Naive thymus-derived CD4-positive, alpha-beta T cell (primary cell): ENCODE data around the gene GLIS1. TPM values are rescaled to one million over a fixed set of nuclear protein-coding genes. Genes with fewer than 3 reads are reported as not detected.

ENCODE experiments used
- ATAC-seq: fragments of 150-1000 bp; cut with Tn5 transposase; 2 replicates; pipeline ENCODE4 v1.10.0; 2021; ENCODE audit warnings: mild to moderate bottlenecking, moderate library complexity
- CTCF ChIA-PET: fragments of 350-600 bp; sonication (Branson Sonifier 250); formaldehyde crosslinking; loops from one replicate; lab custom pipeline; 2021; ENCODE audit warnings: antibody characterized with exemption; lab: Charles Lee
- POLR2A ChIA-PET: fragments of 350-600 bp; sonication (Branson Sonifier 250); formaldehyde crosslinking; loops from one replicate; lab custom pipeline; 2021; ENCODE audit warnings: antibody characterized with exemption, inconsistent platforms; lab: Charles Lee
- DNase-seq, 9 donors: peaks; one replicate each; pipeline versions ENCODE4 v3.0.0 to v3.0.0-alpha.2; 2020 to 2022; ENCODE audit warnings: mixed read lengths in 1 of 9
- H3K27ac ChIP-seq: one replicate; pipeline ENCODE4 v1.7.0; 2013; ENCODE audit warnings: mild to moderate bottlenecking, low read depth, low read length, moderate library complexity
- H3K27me3 ChIP-seq, 2 donors: one replicate each; pipeline ENCODE4 v1.7.0; 2013; ENCODE audit warnings: low read length in 2 of 2, mild to moderate bottlenecking in 2 of 2, moderate library complexity in 2 of 2; ENCODE audit not compliant: control insufficient read depth in 2 of 2, insufficient read depth in 2 of 2
- H3K36me3 ChIP-seq, 3 experiments: 1 replicate in 2 of 3; 2 replicates in 1 of 3; pipeline ENCODE4 v1.7.0; 2013; ENCODE audit warnings: low read length in 3 of 3, mild to moderate bottlenecking in 3 of 3, moderate library complexity in 1 of 3; ENCODE audit not compliant: insufficient read depth in 3 of 3, control insufficient read depth in 2 of 3
- H3K4me1 ChIP-seq, 2 donors: one replicate each; pipeline ENCODE4 v1.7.0; 2013; ENCODE audit warnings: low read length in 2 of 2, mild to moderate bottlenecking in 2 of 2, moderate library complexity in 1 of 2; ENCODE audit not compliant: control insufficient read depth in 2 of 2, insufficient read depth in 2 of 2
- H3K4me3 ChIP-seq: 2 replicates; pipeline ENCODE4 v1.7.0; 2013; ENCODE audit warnings: mild to moderate bottlenecking, low read length
- H3K9me3 ChIP-seq, 3 experiments: 1 replicate in 2 of 3; 2 replicates in 1 of 3; pipeline ENCODE4 v1.7.0; 2013; ENCODE audit warnings: low read length in 3 of 3; ENCODE audit not compliant: control insufficient read depth in 2 of 3
- H3K27ac Mint-ChIP-seq, 9 donors: one replicate each; pipeline ENCODE4 v1.8.0; 2020 to 2022; ENCODE audit warnings: mixed read lengths in 9 of 9, mild to moderate bottlenecking in 8 of 9, moderate library complexity in 5 of 9, inconsistent platforms in 2 of 9
- H3K27me3 Mint-ChIP-seq, 5 donors: one replicate each; pipeline ENCODE4 v1.8.0; 2021 to 2022; ENCODE audit warnings: mixed read lengths in 5 of 5, mild to moderate bottlenecking in 1 of 5
- H3K36me3 Mint-ChIP-seq, 5 donors: one replicate each; pipeline ENCODE4 v1.8.0; 2020 to 2022; ENCODE audit warnings: mixed read lengths in 5 of 5, mild to moderate bottlenecking in 3 of 5, inconsistent platforms in 1 of 5
- H3K4me1 Mint-ChIP-seq, 7 donors: one replicate each; pipeline ENCODE4 v1.8.0; 2020 to 2022; ENCODE audit warnings: mixed read lengths in 7 of 7, mild to moderate bottlenecking in 3 of 7, inconsistent platforms in 1 of 7
- H3K4me3 Mint-ChIP-seq, 10 donors: one replicate each; pipeline ENCODE4 v1.8.0; 2020 to 2022; ENCODE audit warnings: mild to moderate bottlenecking in 10 of 10, mixed read lengths in 10 of 10, moderate library complexity in 6 of 10, inconsistent platforms in 2 of 10
- H3K9me3 Mint-ChIP-seq, 11 donors: one replicate each; pipeline ENCODE4 v1.8.0; 2020 to 2022; ENCODE audit warnings: mixed read lengths in 11 of 11, mild to moderate bottlenecking in 4 of 11, inconsistent platforms in 1 of 11, moderate library complexity in 1 of 11
- intact Hi-C, 2 donors: fragments of 100-400 bp; cut with micrococcal nuclease; formaldehyde crosslinking; loops; one replicate each; pipeline ENCODE4 v1.15.1; 2023
- polyA plus RNA-seq, 2 donors: library from polyadenylated mRNA; unstranded; fragments of 300-500 nt; fragmentation: Illumina TruSeq; gene quantifications; one replicate each; pipeline ENCODE4 v1.2.3, GENCODE V29; 2021
- total RNA-seq, 6 experiments: library from RNA in 5 of 6; stranded (reverse) in 5 of 6; gene quantifications; 1 replicate in 5 of 6; 2 replicates in 1 of 6; pipeline ENCODE4 v1.2.3 and lab custom pipeline; 2021 to 2026

The GLIS1 gene
- total and polyA plus RNA-seq, 7 experiments from 2014 or later, result not detected

DNA sequence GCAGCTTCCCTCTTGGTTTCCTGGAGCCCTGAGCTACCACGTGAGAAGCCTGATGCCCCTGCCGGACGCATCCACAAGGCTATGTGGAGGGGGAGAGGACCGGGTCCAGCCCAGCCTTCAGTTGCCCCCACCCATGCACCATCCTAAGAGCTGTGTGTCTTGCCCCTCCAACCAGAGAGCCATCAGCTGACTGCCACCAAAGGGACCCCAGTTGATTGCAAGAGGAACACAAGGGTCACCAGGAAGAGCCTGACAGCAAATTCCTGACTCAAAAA, 81.5 kb downstream of the GLIS1 start:
- DNase-seq, result no peak
- CTCF ChIA-PET, result no interaction called here
- ATAC-seq, result no peak
- Mint-ChIP-seq H3K4me3 (no peak overlapping the region), H3K9me3 (no peaks in the 10 kb centered on the region), H3K4me1 (peaks cover 0 to 3% (median 0%) of the 10 kb centered on the region in 7 donors), H3K27ac (no peak overlapping the region), H3K36me3 (no peaks in the 10 kb centered on the region), H3K27me3 (peaks cover 4 to 12% (median 11%) of the 10 kb centered on the region in 5 donors)
- Histone ChIP-seq H3K27ac (no peak overlapping the region), H3K4me1 (no peaks in the 10 kb centered on the region), H3K4me3 (no peak overlapping the region), H3K9me3 (no peaks in the 10 kb centered on the region), H3K27me3 (no peaks in the 10 kb centered on the region), H3K36me3 (no peaks in the 10 kb centered on the region)
- intact Hi-C loops, result no loop called here
- POLR2A ChIA-PET, result no interaction called here

DNA sequence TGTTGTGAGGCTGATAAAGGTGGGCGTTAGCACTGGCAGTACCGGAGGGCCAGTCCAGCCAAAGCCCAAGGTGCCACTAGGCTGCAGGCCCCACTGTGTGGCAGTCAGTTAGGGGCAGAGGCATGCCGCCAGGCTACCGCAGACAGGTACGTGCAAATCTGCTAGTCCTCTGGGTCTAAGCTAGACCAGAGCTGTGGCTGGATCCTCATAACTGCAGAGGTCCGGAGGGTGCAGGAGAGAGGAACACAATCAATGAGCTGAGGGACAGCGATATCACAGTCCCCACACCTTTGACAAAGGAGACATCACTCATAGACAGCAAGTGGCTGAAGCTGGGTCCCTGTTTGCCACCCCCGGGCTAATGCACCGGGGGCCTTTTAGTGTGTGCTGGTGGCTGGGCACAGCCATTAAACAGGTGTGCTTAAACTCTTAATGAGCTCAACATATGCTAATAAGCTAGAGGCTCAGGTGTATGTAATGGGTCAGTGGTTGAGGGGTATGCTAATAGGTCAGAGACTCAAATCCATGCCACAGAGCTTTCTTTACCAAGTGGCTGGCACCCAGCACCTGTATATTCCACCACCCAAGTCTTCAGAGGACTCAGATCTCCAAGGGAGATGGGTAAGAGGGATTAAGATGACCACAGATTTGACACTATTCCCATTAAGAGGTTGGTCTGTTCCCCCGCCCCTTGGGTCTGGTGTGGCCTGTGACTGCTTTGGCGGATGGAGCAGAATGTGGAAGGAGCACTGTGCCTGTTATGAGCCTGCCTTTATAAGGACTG, 82.0 kb downstream of the GLIS1 start:
- intact Hi-C loops, result no loop called here
- Histone ChIP-seq H3K27me3 (no peaks in the 10 kb centered on the region), H3K4me1 (no peaks in the 10 kb centered on the region), H3K27ac (no peak overlapping the region), H3K4me3 (no peak overlapping the region), H3K9me3 (no peaks in the 10 kb centered on the region), H3K36me3 (no peaks in the 10 kb centered on the region)
- DNase-seq, result no peak
- ChIA-PET CTCF (no interaction called here), POLR2A (no interaction called here)
- Mint-ChIP-seq H3K27me3 (peaks cover 4 to 12% (median 11%) of the 10 kb centered on the region in 5 donors), H3K9me3 (no peaks in the 10 kb centered on the region), H3K27ac (no peak overlapping the region), H3K36me3 (no peaks in the 10 kb centered on the region), H3K4me3 (no peak overlapping the region), H3K4me1 (peaks cover 0 to 3% (median 0%) of the 10 kb centered on the region in 7 donors)
- no peak for ATAC-seq

DNA sequence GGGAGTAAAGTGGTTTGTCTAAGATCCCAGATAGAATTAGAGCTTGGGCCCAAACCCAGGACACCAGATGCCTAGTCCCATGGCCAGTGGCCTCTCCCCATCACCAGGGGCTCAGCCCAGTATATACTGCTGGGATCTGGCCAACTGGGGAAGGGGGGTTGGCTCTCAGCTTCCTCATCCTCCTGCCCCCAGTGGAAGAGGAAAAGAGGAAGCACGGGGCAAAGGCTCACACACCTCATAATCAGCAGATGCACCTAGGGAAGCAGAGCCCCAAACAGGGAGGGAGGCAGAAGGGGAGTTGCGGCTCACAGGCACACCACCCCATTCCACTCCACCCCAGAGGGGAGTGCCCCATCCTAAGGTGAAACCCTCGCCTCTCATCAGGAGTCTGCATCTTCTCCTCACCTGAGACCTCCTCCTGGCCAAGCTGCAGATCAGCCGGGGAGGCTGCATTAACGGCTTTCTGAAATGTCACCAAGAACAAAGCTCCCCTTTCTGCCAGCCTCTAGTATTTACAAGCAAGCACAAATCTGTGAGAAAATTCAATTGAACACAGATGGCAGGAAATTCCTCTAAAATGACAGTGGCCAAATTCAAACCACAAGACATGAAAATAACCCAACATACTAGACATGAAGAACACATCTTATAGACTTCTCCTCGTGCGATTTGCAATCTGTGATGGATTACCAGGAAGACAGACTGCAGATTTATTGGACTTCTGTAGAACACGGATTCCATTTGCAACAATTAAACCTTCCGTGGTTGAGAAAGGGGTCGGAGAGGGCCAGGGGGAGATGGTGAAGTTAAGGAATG, 82.8 kb downstream of the GLIS1 start:
- no peak for ATAC-seq
- H3K9me3 ChIP-seq, result no peaks in the 10 kb centered on the region

DNA sequence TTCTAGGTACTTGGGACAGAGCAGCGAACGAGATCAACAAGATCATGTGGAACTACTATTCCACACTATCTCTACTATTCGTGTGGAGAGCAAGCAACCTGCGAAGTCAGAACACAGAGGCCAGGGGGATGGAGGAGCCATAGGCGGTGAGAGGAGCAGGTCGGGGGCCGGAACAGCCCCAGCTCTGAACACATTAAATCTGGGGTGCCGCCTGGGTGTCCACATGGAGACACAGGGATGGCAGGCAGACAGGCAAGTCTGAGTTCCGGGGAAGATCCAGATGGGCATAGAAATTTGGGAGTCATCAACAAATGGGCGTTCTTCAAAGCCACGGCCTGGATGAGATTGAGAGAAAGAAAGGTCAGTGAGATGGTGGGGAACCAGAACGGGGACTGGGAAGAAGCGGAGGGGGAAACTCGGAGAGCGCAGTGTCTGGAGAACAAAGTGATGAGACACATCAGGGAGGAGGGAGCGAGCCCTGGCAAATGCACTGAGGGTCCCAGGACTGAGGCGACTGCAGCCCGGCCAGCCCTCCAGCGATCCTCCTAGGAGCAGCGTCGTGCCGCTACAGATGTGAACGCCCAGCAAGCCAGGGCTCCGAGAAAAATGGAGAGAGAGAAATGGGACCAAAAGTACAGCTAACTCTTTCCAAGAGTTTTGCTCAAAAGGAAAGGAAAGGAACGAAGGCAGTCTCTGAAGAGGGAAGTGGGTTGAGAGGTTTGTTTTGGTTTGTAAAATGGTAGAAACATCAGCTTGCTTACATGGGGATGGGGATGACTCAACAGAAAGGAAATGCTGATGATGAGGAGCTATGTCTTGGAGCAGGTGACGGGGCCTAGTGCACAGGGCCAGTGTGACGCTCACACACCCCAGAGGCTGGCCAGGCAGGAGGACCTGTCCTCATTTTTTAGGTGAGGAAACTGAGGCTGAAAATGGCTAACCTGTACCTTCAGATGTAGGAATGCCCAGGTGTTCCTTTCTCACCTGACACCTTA, 84.5 kb downstream of the GLIS1 start:
- Mint-ChIP-seq H3K9me3 (no peaks in the 10 kb centered on the region), H3K4me1 (peaks cover 0 to 3% (median 0%) of the 10 kb centered on the region in 7 donors), H3K36me3 (no peaks in the 10 kb centered on the region), H3K4me3 (no peak overlapping the region), H3K27me3 (peaks cover 4 to 17% (median 11%) of the 10 kb centered on the region in 5 donors), H3K27ac (no peak overlapping the region)
- DNase-seq (no peak), ATAC-seq (no peak)
- POLR2A ChIA-PET, result no interaction called here
- intact Hi-C loops, result no loop called here
- H3K36me3 ChIP-seq, result no peaks in the 10 kb centered on the region
- no peaks in the 10 kb centered on the region for H3K4me1 ChIP-seq
- no peaks in the 10 kb centered on the region for H3K27me3 ChIP-seq
- CTCF ChIA-PET, result no interaction called here
- H3K4me3 ChIP-seq, result no peak overlapping the region
- H3K27ac ChIP-seq, result no peak overlapping the region
- no peaks in the 10 kb centered on the region for H3K9me3 ChIP-seq

More for the DNA sequence above, 82.8 kb downstream of the GLIS1 start:
- CTCF ChIA-PET, result no interaction called here
- POLR2A ChIA-PET, result no interaction called here
- Histone ChIP-seq H3K27ac (no peak overlapping the region), H3K36me3 (no peaks in the 10 kb centered on the region), H3K4me1 (no peaks in the 10 kb centered on the region), H3K27me3 (no peaks in the 10 kb centered on the region), H3K4me3 (no peak overlapping the region)
- no peak overlapping the region for H3K4me3 Mint-ChIP-seq
- intact Hi-C loops, result no loop called here
- peaks cover 0 to 3% (median 0%) of the 10 kb centered on the region in 7 donors for H3K4me1 Mint-ChIP-seq
- no peak for DNase-seq
- peaks cover 4 to 12% (median 11%) of the 10 kb centered on the region in 5 donors for H3K27me3 Mint-ChIP-seq
- no peak overlapping the region for H3K27ac Mint-ChIP-seq
- no peaks in the 10 kb centered on the region for H3K36me3 Mint-ChIP-seq
- H3K9me3 Mint-ChIP-seq, result no peaks in the 10 kb centered on the region

DNA sequence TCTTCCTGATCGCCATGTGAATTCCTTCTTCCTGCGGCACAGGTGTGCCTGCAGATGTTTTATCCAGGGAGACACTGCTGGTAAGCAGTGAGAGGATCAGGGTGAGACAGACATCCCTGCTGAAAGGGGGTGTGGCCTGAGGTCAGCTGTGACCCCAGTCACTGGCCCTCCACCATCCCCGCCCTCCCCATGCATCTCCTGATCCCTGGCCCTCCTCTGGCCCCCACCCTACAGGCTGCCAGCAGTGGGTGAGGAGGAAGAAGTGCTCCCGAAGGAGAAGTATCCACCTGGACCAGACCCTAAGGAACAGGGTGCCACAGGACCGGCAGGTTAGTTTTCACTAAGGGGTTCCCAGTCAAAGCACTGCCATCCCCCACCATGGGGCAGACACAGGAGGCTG, 85.3 kb downstream of the GLIS1 start:
- H3K27ac Mint-ChIP-seq, result no peak overlapping the region
- H3K4me3 Mint-ChIP-seq, result no peak overlapping the region
- CTCF ChIA-PET, result no interaction called here
- H3K4me3 ChIP-seq, result no peak overlapping the region
- H3K36me3 ChIP-seq, result no peaks in the 10 kb centered on the region
- no peak for ATAC-seq
- H3K9me3 ChIP-seq, result no peaks in the 10 kb centered on the region
- H3K36me3 Mint-ChIP-seq, result no peaks in the 10 kb centered on the region
- no peaks in the 10 kb centered on the region for H3K9me3 Mint-ChIP-seq
- H3K4me1 ChIP-seq, result no peaks in the 10 kb centered on the region
- H3K27me3 ChIP-seq, result no peaks in the 10 kb centered on the region
- POLR2A ChIA-PET, result no interaction called here
- H3K27me3 Mint-ChIP-seq, result peaks cover 4 to 17% (median 11%) of the 10 kb centered on the region in 5 donors
- intact Hi-C loops, result no loop called here
- H3K4me1 Mint-ChIP-seq, result peaks cover 0 to 3% (median 0%) of the 10 kb centered on the region in 7 donors
- DNase-seq, result no peak
- H3K27ac ChIP-seq, result no peak overlapping the region

DNA sequence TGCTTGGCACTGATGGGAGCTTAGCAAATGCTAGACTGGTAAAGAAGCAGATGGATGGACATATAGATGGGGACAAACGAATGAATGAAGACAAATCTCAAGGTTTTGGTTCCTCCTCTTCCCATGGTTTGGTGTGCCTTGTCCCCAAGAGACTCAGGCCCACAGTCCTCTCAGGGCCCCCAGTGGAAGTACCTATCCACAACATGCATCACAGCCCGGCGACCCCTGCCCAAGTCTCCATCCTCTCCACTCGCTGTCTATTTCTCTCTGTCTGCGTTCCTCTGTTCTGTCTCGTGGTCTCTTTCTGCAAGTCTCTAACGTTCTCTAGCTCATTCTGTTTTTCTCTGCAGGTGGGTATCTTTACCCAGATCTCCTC, 85.8 kb downstream of the GLIS1 start:
- intact Hi-C loops, result no loop called here
- ChIA-PET POLR2A (no interaction called here), CTCF (no interaction called here)
- no peaks in the 10 kb centered on the region for H3K36me3 Mint-ChIP-seq
- no peaks in the 10 kb centered on the region for H3K36me3 ChIP-seq
- no peaks in the 10 kb centered on the region for H3K27me3 ChIP-seq
- H3K9me3 Mint-ChIP-seq, result no peaks in the 10 kb centered on the region
- no peak overlapping the region for H3K4me3 Mint-ChIP-seq
- H3K4me1 ChIP-seq, result no peaks in the 10 kb centered on the region
- no peak overlapping the region for H3K4me3 ChIP-seq
- H3K27me3 Mint-ChIP-seq, result peaks cover 4 to 17% (median 9%) of the 10 kb centered on the region in 5 donors
- no peak for DNase-seq
- no peak overlapping the region for H3K27ac ChIP-seq
- no peak for ATAC-seq
- peaks cover 0 to 3% (median 0%) of the 10 kb centered on the region in 7 donors for H3K4me1 Mint-ChIP-seq
- H3K9me3 ChIP-seq, result no peaks in the 10 kb centered on the region
- no peak overlapping the region for H3K27ac Mint-ChIP-seq
